ENCODE measurements around the gene TRIP10. TPM values are rescaled to one million over a fixed set of nuclear protein-coding genes. Genes with fewer than 3 reads are reported as not detected.

The TRIP10 gene
- total RNA-seq, 3 donors from 2014 or later: 72.8 to 121 (median 79.5) TPM

- peaks cover 4% of the 10 kb centered on the region for H3K9me3 ChIP-seq
- DNase-seq (no peak), ATAC-seq (no peak)
- no peak overlapping the region for H3K4me3 ChIP-seq
- intact Hi-C loops (cut with DNase I, micrococcal nuclease): no loop called here
- H3K36me3 ChIP-seq (ENCODE audit: low read depth): no peaks in the 10 kb centered on the region
- TF ChIP-seq, protein P1, sequence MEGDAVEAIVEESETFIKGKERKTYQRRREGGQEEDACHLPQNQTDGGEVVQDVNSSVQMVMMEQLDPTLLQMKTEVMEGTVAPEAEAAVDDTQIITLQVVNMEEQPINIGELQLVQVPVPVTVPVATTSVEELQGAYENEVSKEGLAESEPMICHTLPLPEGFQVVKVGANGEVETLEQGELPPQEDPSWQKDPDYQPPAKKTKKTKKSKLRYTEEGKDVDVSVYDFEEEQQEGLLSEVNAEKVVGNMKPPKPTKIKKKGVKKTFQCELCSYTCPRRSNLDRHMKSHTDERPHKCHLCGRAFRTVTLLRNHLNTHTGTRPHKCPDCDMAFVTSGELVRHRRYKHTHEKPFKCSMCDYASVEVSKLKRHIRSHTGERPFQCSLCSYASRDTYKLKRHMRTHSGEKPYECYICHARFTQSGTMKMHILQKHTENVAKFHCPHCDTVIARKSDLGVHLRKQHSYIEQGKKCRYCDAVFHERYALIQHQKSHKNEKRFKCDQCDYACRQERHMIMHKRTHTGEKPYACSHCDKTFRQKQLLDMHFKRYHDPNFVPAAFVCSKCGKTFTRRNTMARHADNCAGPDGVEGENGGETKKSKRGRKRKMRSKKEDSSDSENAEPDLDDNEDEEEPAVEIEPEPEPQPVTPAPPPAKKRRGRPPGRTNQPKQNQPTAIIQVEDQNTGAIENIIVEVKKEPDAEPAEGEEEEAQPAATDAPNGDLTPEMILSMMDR (IDR thresholded peaks at IDR 0.05): no peak
- H3K4me1 ChIP-seq (ENCODE audit: low read depth): no peaks in the 10 kb centered on the region
Observed at GRCh38 chr19:6791237-6791636, 51.8 kb downstream of the TRIP10 start.

DNA sequence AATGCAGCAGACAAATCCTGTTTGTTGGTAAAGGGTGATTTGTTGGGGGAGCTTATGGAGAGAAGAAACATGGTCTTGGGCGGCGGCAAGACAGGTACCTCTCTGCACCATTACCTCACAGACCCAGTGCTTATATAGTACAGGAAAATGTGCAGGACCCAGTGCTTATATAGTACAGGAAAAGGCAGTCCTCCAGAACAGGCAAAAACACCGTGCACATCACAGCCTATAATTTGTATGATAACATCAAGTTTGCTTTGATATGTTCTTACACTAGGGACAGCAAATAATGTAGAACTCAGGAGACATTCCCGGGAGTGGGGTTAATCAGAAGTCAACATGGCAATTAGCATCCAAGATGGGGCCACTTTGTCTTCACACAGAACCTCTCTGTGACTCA lies 53.9 kb downstream of the TRIP10 start:
- DNase-seq (no peak), ATAC-seq (no peak)
- TF ChIP-seq, protein P1 (IDR thresholded peaks at IDR 0.05): no peak
- Histone ChIP-seq H3K9me3 (peaks cover 4% of the 10 kb centered on the region), H3K4me3 (no peak overlapping the region), H3K36me3 (ENCODE audit: low read depth) (no peaks in the 10 kb centered on the region), H3K4me1 (ENCODE audit: low read depth) (no peaks in the 10 kb centered on the region)
- intact Hi-C loops (cut with DNase I, micrococcal nuclease): no loop called here

DNA sequence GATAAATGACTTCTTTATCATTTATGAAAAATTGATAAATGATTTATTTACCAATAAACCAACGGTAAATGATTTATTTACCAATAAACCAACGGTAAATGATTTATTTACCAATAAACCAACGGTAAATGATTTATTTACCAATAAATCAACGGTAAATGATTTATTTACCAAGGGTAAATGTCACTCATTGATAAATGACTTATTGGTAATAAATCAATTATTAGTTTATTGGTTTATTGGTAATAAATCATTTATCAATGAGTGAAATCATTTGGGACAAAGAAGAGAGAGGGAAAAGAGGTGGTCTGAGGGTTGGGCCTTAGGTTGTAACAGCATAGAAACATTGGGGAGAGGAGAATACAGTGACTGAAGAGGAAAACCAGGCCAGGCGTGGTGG lies 54.5 kb downstream of the TRIP10 start:
- intact Hi-C loops (cut with DNase I, micrococcal nuclease): no loop called here

DNA sequence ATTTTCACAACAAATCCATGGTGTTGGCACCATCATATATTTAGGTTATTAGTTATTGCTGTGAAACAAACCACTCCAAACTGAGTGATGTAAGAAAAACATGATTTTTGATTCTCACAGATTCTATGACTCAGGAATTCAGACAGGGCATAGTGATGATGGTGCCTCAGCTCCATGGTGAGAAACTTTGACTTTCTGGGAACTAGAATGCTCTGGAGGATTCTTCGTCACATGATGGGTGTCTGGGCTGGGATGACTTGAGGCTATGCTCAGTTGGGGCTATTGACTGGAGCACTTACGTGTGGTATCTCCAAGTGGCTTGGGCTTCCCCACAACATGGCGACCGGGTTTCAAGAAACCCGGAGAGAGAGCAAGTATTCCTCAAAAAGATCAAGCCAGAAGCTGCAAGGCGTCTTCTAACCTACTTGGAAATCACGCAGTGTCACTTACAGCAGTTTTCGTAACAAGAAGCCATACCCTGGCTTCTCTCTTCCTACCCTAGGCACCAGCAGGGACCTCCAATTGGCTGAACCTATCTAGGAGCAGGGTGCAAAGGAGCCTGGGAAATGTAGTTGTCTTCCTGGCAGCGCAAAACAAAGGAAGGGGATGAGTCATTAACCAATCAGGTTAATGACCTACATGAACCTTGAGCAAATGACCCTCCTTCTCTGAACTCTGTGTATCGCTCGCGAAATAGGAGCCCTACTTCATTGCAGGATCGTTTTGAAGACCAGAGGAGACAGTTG lies 55.4 kb downstream of the TRIP10 start:
- H3K4me1 ChIP-seq (ENCODE audit: low read depth): no peaks in the 10 kb centered on the region
- no peak overlapping the region for H3K4me3 ChIP-seq
- no peaks in the 10 kb centered on the region for H3K36me3 ChIP-seq (ENCODE audit: low read depth)
- TF ChIP-seq, protein P1 (IDR thresholded peaks at IDR 0.05): no peak
- ATAC-seq (no peak), DNase-seq (no peak)
- peaks cover 4% of the 10 kb centered on the region for H3K9me3 ChIP-seq
- intact Hi-C loops (cut with DNase I, micrococcal nuclease): no loop called here

More for the DNA sequence above, 54.5 kb downstream of the TRIP10 start:
- ATAC-seq (no peak), DNase-seq (no peak)
- Histone ChIP-seq H3K4me1 (ENCODE audit: low read depth) (no peaks in the 10 kb centered on the region), H3K9me3 (peaks cover 4% of the 10 kb centered on the region), H3K36me3 (ENCODE audit: low read depth) (no peaks in the 10 kb centered on the region), H3K4me3 (no peak overlapping the region)
- TF ChIP-seq, protein P1 (IDR thresholded peaks at IDR 0.05): no peak

GRCh38 chr19:6796278-6796677 lies 56.8 kb downstream of the TRIP10 start:
- Histone ChIP-seq H3K36me3 (ENCODE audit: low read depth) (no peaks in the 10 kb centered on the region), H3K4me3 (no peak overlapping the region), H3K4me1 (ENCODE audit: low read depth) (peaks cover 1% of the 10 kb centered on the region), H3K9me3 (peaks cover 4% of the 10 kb centered on the region)
- ATAC-seq: no peak
- DNase-seq: no peak
- TF ChIP-seq, protein P1 (IDR thresholded peaks at IDR 0.05): no peak
- intact Hi-C loops (cut with DNase I, micrococcal nuclease): no loop called here
